ENCODE data around the gene ADGRL2.
"Not testable (repeated sequence)": the region's sequence is repeated elsewhere in the genome, so short reads cannot be mapped to it uniquely, and the experiment has no call there.

The ADGRL2 gene

GRCh38 chr1:81848880-81849682, 48.3 kb downstream of the ADGRL2 start:
- TF ChIP-seq, protein P1, sequence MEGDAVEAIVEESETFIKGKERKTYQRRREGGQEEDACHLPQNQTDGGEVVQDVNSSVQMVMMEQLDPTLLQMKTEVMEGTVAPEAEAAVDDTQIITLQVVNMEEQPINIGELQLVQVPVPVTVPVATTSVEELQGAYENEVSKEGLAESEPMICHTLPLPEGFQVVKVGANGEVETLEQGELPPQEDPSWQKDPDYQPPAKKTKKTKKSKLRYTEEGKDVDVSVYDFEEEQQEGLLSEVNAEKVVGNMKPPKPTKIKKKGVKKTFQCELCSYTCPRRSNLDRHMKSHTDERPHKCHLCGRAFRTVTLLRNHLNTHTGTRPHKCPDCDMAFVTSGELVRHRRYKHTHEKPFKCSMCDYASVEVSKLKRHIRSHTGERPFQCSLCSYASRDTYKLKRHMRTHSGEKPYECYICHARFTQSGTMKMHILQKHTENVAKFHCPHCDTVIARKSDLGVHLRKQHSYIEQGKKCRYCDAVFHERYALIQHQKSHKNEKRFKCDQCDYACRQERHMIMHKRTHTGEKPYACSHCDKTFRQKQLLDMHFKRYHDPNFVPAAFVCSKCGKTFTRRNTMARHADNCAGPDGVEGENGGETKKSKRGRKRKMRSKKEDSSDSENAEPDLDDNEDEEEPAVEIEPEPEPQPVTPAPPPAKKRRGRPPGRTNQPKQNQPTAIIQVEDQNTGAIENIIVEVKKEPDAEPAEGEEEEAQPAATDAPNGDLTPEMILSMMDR (conservative IDR thresholded peaks at IDR 0.05) = no peak
- TF ChIP-seq ZFX (IDR thresholded peaks at IDR 0.05) = no peak
- H3K27ac ChIP-seq = no peak overlapping the region

DNA sequence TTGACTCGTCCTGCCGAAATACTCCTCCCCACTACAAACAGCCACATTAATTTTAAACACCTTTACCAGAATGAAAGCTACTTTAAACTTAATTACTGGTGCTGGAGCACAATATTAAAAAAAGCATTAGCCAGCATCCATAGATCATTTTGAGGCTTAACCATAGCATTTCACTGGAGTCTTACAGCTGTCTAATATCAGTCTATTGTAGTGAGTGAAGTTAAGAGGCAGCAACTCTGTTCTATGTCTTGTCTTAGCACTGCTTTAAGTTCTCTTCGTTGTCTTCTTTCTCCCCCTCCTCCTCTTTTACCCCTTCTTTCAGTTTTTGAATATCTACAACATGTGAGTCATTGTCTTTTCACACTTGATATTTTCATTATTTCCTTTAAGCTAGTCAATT, 49.3 kb downstream of the ADGRL2 start:
- no peak overlapping the region for H3K27ac ChIP-seq
- TF ChIP-seq, protein P1 (conservative IDR thresholded peaks at IDR 0.05) = no peak
- no peak for TF ChIP-seq ZFX (IDR thresholded peaks at IDR 0.05)

DNA sequence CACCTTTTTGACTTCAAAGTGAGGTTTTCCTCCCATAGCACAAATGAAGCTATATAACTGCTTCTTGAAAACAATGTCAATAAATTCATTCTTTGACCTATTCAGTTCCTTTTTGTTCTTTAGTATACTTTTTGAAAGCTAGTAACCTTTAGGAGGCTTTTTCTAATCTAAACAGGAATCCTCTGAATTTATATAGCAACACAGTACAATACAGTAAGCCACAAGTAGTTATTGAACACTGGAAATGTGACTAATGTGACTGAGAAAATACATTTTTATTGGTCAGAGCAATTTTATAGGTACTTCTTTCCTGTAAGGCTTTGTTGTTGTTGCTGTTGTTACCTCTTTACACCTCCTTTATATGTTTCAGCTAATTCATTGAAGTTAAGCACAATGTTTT, 49.8 kb downstream of the ADGRL2 start:
- H3K27ac ChIP-seq = no peak overlapping the region

DNA sequence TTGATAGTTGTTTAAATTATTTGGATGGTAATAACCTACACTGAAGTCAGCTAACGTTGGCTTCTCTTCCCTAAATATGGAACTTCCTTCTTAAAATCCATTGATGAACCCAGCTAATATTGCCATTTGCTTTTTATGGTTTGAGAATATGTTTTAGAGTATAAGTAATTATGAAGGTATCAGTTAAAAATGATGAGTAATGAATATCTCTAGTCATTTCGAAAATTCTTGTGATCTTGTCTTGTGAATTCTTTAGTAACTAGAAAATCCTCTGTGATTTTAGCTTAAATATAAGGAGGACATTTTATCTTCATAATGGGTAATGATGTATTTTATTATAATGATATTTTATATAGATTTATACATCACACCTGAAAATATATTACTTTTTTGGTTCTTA, 50.5 kb downstream of the ADGRL2 start:
- TF ChIP-seq, protein P1 (conservative IDR thresholded peaks at IDR 0.05) = no peak
- H3K27ac ChIP-seq = no peak overlapping the region

More for the DNA sequence above, 49.8 kb downstream of the ADGRL2 start:
- no peak for TF ChIP-seq ZFX (IDR thresholded peaks at IDR 0.05)

DNA sequence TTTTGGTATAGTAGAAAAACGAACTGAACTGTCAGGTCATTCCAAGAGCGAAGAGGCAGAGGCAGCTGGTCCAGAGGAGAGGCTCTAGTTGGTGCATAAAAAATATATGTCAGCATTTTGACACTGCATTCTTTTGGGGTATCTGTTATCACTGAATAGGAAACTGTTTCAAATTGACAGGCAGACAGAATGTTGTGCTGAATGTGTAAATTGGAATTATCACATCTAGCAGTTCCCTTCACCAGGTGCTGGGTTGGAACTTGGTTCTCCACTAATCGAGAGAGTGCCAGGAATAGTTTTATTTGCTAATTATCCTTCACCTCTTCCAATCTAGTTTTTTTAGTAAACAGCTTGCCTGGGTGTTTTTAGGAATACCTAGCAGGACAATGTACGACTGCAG, 52.2 kb downstream of the ADGRL2 start:
- TF ChIP-seq, protein P1 (conservative IDR thresholded peaks at IDR 0.05) = no peak
- no peak overlapping the region for H3K27ac ChIP-seq

DNA sequence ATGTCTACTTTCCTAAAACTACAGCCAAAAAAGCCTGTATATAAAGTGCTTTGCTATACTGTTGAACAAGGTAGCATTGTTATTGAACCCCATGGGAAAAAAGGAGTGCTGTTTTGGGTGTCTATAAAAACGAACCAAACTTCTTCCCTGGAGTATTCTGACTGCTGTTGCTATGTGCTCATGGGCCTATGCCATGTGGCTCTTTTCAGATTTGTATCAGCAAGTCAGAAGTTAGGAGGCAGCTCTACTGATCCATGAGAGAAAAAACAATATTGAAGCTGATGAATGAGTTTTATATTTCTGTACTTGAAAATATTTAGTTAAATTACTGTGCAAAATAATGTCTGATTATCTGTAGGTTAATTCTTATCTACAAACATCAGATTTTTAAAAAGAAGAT, 66.5 kb downstream of the ADGRL2 start:
- TF ChIP-seq, protein P1 (conservative IDR thresholded peaks at IDR 0.05) = no peak
- TF ChIP-seq ZFX (IDR thresholded peaks at IDR 0.05) = no peak

DNA sequence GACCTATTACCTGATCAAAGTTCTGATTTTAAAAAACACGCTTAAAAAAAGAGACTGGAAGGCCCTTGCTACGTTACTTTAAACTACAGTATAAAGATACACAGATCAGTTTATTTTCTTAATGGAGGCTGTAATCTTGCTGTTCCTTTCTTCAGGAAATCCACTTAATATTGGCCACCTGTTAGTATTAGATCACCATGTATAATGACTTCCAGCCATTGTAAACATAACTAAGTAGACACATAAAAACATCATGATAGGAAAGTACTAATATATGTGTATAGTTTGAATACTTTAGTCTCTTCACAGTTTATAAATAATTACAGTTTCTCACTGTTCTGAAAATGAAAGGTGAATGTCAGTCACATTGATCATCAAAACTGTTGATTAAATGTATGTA, 68.6 kb downstream of the ADGRL2 start:
- TF ChIP-seq, protein P1 (conservative IDR thresholded peaks at IDR 0.05) = no peak
- TF ChIP-seq ZFX (IDR thresholded peaks at IDR 0.05) = no peak
- no peak overlapping the region for H3K27ac ChIP-seq

More for the DNA sequence above, 66.5 kb downstream of the ADGRL2 start:
- no peak overlapping the region for H3K27ac ChIP-seq

GRCh38 chr1:81871091-81871490, 70.4 kb downstream of the ADGRL2 start:
- H3K27ac ChIP-seq = not testable (repeated sequence)

Measured in C4-2B (cell line).